Measurements from ENCODE around the gene KRT2.

DNA sequence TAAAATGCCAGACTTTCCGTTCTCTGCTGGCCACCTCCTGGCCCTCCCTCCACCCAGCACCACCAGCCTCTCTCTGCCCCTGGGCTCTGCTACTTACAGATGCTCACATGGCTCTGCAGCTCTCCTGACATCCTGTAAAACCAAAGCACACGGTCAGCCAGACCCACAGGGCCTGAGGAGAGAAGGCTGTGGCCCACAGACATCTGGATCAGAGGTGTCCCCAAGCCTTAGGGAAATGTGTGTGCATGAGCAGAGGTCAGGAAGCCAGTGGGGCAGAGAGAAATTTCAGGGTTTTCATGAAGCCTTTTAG is 39.8 kb upstream of the KRT2 start:
- TF ChIP-seq, protein P1, sequence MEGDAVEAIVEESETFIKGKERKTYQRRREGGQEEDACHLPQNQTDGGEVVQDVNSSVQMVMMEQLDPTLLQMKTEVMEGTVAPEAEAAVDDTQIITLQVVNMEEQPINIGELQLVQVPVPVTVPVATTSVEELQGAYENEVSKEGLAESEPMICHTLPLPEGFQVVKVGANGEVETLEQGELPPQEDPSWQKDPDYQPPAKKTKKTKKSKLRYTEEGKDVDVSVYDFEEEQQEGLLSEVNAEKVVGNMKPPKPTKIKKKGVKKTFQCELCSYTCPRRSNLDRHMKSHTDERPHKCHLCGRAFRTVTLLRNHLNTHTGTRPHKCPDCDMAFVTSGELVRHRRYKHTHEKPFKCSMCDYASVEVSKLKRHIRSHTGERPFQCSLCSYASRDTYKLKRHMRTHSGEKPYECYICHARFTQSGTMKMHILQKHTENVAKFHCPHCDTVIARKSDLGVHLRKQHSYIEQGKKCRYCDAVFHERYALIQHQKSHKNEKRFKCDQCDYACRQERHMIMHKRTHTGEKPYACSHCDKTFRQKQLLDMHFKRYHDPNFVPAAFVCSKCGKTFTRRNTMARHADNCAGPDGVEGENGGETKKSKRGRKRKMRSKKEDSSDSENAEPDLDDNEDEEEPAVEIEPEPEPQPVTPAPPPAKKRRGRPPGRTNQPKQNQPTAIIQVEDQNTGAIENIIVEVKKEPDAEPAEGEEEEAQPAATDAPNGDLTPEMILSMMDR (IDR thresholded peaks at IDR 0.05; ENCODE audit: insufficient read depth, low read depth, low read length): no peak
- no peak for TF ChIP-seq EZH2 (IDR thresholded peaks at IDR 0.05; ENCODE audit: insufficient read depth, low read length)

Data from astrocyte (in vitro differentiated cells and primary cell).